CD4-positive, alpha-beta T cell treated with Interferon gamma for 1 hour (primary cell): Measurements from ENCODE around the gene ANXA6.

ENCODE experiments used
- DNase-seq: peaks from one replicate; pipeline ENCODE4 v3.0.0-alpha.2; 2020

ANXA6 gene

DNA sequence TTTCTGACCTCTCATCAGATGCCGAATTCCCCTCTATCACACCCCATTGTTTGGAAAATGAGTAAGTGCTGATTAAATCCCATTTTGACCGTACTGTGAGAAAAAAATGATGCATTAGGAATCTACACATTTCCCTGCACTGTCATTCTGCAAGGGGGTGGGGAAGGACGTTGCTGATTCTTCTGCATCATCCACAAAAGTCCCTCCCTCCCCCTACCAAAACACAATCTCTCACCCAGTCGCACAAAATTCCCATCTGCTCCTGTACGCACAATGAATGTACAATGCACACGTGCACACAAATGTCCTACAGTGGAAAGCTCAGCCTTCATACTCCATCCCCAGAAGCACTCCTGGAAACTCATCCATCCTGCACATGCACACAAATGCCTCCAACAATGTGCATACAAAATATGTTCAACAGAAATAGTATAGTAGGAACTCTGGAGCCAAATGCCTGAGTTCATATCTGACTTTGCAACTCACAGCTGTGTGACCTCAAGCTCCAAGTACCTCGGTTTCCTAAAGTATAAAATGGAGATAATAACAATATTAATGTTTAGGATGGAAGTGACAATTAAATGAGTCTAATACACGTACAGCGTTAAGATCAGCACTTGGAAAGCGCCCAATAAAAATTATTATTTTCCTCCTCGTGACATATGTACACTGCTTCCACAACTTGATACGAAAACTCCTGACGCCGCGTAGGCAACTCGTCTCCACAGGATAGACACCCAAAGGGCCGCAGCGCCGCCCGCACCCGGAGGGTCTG lies 77.6 kb downstream of the ANXA6 start:
- DNase-seq: no peak

DNA sequence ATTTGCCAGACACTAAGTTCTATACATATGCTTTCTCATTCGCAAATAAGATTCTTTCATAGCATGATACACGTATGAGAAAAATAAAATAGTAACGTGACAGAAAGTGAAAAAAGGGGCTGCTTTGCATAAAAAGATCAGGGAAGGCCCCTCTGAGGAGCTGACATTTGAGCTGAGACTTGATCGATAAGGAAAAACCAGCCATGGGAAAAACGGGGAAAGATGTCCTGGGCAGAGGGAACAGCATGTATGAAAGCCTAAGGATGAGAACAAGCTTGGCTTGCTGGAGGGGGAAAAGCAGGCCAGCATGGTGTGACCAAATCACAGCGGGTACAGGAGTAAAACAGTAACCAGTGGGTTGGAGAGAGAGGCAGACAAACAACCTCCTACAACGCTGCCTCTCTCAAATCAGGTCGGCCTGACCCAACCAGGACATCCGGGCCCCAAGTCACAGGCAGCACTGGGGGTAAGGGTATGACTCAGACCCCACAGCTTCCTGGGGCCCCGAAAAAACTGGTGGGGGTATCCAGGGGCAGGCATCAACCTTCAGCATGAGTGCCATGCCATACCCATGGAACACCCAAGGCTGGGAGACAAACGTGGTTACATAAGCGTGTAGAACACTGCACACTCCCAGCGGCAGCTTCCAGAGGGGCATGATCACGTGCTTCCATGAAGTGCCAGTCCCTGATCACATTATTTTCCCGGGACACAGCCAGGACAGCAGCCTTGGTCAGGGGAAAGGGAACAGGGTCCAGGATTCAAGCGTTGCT lies 78.9 kb downstream of the ANXA6 start:
- peak; percentile 56 for DNase-seq

GRCh38 chr5:151077967-151078366 lies 79.6 kb downstream of the ANXA6 start:
- no peak for DNase-seq

- no peak for DNase-seq
These were observed 80.2 kb downstream of the ANXA6 start for GRCh38 chr5:151077419-151077818.

- DNase-seq: no peak
These were observed 81.0 kb downstream of the ANXA6 start for GRCh38 chr5:151076616-151077015.

DNA sequence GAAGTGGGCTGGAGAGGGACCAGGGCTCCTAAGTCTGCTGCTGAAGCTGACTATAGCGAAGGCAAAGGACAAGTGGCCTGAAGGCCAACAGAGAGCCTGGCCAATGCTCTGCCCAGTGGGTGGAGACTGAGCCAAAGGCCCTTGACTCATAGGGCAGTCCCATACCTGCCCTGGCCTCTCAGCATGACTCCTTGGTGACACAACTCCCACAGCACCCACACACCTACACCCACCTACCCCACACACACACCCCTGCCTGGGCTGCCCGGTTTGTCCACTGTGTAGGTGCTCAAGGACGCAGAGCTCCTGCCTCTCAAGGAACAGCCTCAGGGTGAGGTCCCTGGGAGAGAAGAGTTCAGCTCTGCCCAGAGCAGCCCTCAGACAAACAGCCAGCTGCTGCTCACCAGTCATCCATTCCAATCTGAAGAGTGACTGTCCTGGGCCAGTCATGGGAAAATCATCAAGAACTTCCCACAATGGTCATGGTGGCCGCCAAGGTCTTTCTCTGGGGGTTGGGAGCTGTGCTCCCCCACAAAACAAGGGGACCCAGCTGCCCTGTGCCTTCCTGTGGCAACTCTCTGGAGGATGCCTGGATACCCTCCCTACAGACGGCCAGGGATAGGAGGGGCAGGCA lies 81.8 kb downstream of the ANXA6 start:
- DNase-seq: no peak

DNA sequence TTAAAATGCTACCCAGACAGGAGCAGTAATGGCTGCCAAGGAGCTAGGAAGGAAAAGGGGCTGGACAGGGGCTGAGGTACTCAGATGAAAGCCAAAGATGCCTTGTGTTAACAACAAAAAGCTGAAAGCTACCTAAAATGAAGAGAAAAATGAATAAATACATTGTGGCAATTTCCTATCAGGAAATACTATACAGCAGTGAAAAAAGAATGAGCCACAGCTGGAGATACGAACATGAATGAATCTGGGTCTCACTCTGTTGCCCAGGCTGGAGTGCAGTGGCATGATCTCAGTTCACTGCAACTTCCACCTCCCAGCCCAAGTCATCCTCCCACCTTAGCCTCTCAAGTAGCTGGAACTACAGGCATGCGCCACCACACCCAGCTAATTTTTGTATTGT lies 83.0 kb downstream of the ANXA6 start:
- DNase-seq: no peak

- DNase-seq: no peak
These were observed 84.3 kb downstream of the ANXA6 start for GRCh38 chr5:151073280-151073679.

GRCh38 chr5:151072630-151073025 lies 85.0 kb downstream of the ANXA6 start:
- no peak for DNase-seq

DNA sequence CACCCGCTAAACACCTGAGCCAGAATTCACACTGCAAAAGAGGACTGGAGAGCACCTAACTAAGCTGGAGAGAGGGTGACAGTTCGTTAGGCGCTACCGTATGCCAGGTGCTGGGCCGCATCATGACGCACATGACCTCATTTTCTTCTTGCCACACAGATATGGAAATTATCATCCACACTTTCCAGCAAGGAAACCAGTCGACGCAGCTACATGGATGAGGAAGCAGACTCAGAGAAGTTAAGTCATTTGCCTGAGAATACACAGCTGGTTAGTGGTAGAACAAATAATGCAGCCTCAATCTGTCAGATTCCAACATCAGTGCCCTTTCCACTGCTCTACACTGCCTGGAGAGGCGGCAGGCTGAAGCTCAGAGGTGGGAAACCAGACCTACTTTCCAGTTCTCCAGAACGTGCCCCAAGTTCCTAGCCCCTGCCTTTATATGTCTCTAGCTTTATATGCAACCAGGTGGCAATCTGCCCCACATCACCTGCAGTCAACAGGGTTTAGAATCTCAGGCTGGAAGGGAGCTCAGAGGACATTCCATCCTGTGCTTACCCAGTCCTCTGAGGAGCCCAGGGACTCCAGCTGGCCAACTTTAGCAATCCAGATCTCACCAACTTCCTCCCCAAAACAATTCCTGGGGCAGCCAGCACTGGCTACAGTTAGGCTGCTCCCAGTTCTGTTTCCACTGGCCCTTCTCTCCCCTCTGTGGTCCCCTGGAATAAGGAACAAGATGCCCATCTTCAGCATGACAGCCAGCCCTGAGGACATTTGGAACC lies 85.5 kb downstream of the ANXA6 start:
- no peak for DNase-seq

GRCh38 chr5:151071021-151071420 lies 86.6 kb downstream of the ANXA6 start:
- no peak for DNase-seq

DNA sequence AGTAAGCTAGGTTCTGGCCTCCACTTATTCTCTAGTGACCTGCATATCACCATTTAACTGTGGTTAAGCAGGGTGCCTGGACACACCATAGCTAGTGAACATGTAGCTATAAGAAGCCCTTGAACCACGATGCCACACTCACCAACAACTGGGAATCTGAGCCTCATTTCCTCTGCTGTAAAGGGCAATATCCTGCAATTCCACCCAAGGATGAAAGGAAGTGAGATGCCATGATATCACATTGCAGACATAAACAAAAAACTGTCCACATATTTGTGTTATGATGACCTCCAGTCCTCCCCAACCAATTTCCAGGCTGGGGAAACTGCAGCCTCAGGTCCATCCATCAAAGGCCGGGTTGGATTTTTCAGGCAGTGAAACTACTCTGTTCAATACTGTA lies 87.1 kb downstream of the ANXA6 start:
- no peak for DNase-seq

DNA sequence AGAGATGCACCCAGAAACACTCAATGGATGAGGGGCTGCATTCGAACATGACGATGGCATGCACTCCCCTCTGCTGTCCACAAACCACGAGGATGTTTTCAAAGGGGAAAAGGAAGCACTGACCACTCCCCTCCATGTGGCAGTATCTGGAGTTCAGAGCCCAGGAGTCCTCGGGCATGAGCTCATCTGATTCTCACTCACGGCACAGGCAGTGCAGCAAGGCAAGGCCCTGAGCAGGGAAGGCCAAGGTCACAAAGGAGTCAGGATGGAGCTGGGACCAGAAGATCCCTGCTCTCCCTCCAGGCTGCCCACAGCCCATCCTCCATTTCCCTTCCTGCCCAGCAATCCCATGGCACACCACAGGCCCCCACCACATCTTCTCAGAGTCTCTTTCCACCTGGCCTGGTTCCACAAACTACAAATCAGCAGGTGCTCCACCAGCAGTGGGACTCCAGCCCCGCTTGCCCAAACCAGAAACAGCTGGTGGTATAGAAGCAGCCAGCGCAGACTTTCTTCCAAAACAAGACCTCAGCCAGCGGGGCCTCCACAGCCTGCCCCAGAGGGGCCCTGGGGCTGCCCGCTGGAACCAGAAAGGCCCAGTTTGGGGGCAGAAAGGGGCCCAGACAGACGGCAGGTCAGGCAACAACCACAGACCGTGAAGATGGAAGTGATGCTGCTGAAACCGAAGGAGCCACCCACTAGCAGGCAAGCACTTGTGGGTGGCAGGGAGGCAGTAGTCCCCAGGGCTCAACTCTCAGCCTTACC lies 89.0 kb downstream of the ANXA6 start:
- DNase-seq: no peak

DNA sequence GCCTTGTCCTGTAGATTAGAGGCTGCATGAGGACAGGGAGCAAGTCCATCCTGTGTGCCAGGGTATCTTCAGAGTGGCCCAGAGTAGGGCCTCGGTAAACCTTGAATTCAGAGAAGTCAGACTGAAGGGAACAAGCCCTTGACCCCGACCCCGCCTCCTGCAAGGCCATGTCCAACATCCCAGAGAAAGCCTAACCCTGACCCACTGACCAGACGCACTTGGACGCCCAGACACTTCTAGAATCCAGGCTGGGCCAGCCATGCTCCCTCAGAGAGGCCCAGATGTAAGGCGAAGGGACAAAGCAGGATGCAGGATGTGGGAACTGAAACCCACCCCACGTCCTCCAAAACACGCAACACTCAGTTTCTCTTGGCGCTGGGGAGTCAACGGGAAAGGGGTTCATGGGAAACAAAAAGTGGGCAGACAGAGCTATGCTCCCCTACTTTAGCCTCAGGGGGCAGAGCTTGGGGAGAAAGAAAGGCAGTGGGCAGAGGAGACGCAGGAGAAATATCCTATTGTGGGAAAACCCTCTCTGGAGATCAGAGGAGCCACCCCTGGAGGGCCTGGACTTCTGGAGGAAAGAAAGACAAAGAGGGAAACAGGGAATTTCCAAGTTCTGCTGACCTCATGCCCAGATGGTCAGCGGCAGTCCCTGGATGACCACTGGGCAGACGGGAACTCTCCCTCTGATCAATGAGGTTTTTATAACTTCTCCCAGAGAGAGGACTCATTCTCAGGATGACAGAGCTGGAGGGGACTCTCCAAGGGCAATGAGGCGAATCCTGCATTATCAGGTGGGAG lies 89.7 kb downstream of the ANXA6 start:
- no peak for DNase-seq

DNA sequence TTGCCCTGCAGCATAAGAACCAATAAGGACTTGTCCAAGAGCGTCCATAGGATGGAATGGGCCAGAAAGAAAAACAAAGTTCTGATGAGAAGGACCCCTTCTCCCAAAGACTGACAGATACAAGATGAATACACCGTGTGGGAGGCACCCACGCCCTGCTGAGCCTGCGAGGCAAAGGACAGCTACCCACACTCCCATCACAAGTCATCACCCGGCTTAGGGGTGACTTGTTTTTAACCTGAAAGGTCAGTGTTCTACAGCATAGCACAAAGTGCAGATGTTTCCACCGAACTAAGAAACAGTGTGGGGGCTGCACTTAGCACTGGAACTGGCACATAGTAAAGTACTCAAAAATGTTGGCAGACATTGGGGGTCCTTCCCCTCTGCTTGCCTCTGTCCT lies 90.7 kb downstream of the ANXA6 start:
- no peak for DNase-seq

DNA sequence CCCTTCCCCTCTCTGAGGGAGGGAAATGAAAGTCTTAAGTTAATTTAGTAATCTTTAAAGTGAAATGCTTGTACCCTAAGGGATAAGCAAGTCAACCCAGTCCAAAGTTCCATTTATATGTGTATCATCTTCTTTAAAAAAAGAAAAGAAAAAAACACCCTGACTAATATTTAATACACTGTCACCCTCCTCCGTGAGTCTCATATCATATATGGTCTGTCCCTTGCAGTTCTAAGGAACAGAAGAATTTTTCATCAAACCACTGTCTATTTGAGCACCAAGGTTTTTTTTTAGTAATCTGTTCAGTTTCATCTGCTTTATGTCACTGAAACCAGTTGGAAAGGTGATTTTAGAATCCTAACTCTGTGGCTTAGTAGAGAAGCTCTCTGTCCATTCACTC lies 92.0 kb downstream of the ANXA6 start:
- no peak for DNase-seq

DNA sequence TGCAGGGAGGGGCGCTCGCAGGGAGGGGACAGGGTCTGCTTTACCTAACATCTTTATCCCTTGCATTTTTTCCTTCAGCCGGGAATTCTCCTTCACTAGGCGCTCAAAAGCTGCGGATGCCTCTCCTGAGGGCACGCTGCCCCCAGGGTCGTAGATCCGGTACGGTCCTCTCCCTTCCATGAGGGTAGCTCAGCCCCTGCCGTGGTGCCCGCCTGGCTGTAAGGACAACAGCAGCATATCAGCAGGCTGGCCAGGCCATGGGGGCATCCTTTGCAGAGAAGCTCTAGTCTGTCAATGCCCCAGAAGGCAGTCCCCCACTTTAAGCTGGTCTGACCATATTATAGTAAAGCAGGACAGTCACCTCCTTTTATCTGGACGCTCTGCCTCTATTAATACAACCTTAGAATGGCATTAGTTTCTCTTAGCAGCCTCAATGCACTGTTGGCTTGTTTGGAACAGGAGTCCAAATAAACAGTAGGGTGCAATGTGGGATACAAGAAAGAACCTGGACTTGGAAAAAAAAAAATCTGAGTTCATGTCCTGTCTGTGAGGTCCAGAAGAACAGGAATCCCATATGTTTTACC lies 92.6 kb downstream of the ANXA6 start:
- DNase-seq: no peak

- DNase-seq: no peak
These were observed 94.2 kb downstream of the ANXA6 start for GRCh38 chr5:151063142-151063989.

GRCh38 chr5:151062405-151063141 lies 95.0 kb downstream of the ANXA6 start:
- DNase-seq: no peak
